ENCODE data around the gene SORCS2. TPM values are rescaled to one million over a fixed set of nuclear protein-coding genes. Genes with fewer than 3 reads are reported as not detected.

The SORCS2 gene
- total RNA-seq, 2 experiments from 2014 or later = 0.03 TPM; not detected in 1

DNA sequence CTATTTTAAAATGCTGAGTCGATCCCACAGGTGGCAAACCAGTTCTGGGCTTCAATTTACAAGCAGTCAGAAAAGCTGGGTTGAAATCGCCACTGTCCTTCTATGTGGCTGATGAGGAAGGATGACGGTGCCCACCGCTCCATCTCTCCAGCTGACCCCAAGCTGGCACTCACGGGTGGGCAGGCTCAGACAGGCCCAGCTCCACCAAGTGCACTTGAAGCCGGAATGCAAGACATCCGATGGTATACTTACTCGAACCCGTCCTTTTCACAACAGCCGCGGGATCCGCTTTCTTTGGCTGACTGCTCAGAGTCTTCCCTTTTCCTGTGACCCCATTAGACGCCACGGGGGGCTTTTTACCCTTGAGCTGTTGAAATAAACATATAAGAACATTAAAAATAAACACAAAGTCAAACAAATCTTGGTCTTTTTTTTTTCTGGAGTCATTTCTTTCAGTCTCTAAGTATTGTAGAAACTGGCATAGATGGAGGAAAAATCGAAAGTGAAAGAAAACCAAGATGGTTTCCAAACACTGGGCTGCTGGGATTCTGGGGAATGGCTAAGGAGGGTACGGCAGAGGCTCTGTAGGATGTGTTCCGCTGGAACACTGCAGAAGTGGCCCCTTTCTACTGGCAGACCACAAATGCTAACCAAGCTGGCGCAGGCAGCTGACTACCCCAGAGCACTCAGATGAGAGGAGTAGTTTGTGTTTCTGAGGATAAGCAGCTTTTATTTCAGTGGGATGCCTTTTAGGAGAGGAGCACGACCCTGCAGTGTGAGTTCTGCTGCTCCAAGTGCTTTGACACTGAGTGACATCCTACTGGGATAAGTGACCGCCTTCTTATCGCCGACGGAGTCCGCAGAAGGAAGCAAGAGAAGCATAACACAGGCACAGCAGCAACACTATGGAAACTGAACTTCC is 586.4 kb downstream of the SORCS2 start:
- H3K27ac ChIP-seq (ENCODE audit: low read depth, low read length, poor library complexity, severe bottlenecking) = no peak overlapping the region
- no peaks in the 10 kb centered on the region for H4K20me1 ChIP-seq (ENCODE audit: insufficient read depth, low read length)
- H3K9me3 ChIP-seq (ENCODE audit: low read length) = no peaks in the 10 kb centered on the region
- no peak for DNase-seq (ENCODE audit: low spot score)
- intact Hi-C loops (cut with micrococcal nuclease; ENCODE audit: unreplicated experiment) = no loop called here
- H3K4me3 ChIP-seq (ENCODE audit: low read depth, low read length, poor library complexity, severe bottlenecking) = no peak overlapping the region
- CTCF ChIA-PET (ENCODE audit: unreplicated experiment) = no interaction called here
- H3K36me3 ChIP-seq (ENCODE audit: insufficient read depth, low read length) = no peaks in the 10 kb centered on the region
- H2AFZ ChIP-seq (ENCODE audit: low read length) = no peak overlapping the region
- H3K9me2 ChIP-seq (ENCODE audit: insufficient read depth, low read length) = no peaks in the 10 kb centered on the region
- H3K4me2 ChIP-seq (ENCODE audit: low read length) = no peak overlapping the region
- H3K79me2 ChIP-seq (ENCODE audit: insufficient read depth, low read depth, low read length) = no peaks in the 10 kb centered on the region
- H3K4me1 ChIP-seq (ENCODE audit: insufficient read depth, low read length, poor library complexity, severe bottlenecking) = no peaks in the 10 kb centered on the region
- POLR2A ChIA-PET = interaction anchor here (0.5 to 1.4 kb wide), 3 partner anchors 13 to 271 kb away, joined by 3 to 4 read pairs (median 3); no protein-coding TSS in a partner anchor
- no TSS peak for BruUV-seq (replicated peaks)
- no peak for TF ChIP-seq EZH2phosphoT487 (IDR thresholded peaks at IDR 0.05; ENCODE audit: borderline replicate concordance, low read depth, low read length)
- TF ChIP-seq, protein P1, sequence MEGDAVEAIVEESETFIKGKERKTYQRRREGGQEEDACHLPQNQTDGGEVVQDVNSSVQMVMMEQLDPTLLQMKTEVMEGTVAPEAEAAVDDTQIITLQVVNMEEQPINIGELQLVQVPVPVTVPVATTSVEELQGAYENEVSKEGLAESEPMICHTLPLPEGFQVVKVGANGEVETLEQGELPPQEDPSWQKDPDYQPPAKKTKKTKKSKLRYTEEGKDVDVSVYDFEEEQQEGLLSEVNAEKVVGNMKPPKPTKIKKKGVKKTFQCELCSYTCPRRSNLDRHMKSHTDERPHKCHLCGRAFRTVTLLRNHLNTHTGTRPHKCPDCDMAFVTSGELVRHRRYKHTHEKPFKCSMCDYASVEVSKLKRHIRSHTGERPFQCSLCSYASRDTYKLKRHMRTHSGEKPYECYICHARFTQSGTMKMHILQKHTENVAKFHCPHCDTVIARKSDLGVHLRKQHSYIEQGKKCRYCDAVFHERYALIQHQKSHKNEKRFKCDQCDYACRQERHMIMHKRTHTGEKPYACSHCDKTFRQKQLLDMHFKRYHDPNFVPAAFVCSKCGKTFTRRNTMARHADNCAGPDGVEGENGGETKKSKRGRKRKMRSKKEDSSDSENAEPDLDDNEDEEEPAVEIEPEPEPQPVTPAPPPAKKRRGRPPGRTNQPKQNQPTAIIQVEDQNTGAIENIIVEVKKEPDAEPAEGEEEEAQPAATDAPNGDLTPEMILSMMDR (conservative IDR thresholded peaks at IDR 0.05; ENCODE audit: low read length) = no peak

DNA sequence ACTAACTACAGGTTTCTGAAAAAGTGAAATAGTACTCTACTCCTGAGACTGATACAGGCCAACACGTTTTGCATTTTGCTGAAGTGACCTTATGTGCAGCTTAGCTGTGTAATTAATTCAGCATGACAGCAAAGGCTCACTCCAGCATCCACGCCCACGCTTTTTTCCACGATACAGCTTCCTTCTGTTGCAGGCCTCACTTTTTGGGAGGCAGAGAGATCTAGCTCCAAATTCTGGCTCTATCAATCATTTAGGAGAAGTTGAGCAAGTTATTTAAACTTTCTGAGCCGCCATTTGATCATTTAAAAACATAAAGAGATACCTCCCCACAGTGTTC is 587.1 kb downstream of the SORCS2 start:
- intact Hi-C loops (cut with micrococcal nuclease; ENCODE audit: unreplicated experiment) = no loop called here

More for the DNA sequence above, 587.1 kb downstream of the SORCS2 start:
- BruUV-seq (replicated peaks) = no TSS peak
- Histone ChIP-seq H3K4me3 (ENCODE audit: low read depth, low read length, poor library complexity, severe bottlenecking) (no peak overlapping the region), H2AFZ (ENCODE audit: low read length) (no peak overlapping the region), H3K79me2 (ENCODE audit: insufficient read depth, low read depth, low read length) (no peaks in the 10 kb centered on the region), H3K27ac (ENCODE audit: low read depth, low read length, poor library complexity, severe bottlenecking) (no peak overlapping the region), H3K9me2 (ENCODE audit: insufficient read depth, low read length) (no peaks in the 10 kb centered on the region), H4K20me1 (ENCODE audit: insufficient read depth, low read length) (no peaks in the 10 kb centered on the region), H3K36me3 (ENCODE audit: insufficient read depth, low read length) (no peaks in the 10 kb centered on the region), H3K9me3 (ENCODE audit: low read length) (no peaks in the 10 kb centered on the region), H3K4me1 (ENCODE audit: insufficient read depth, low read length, poor library complexity, severe bottlenecking) (no peaks in the 10 kb centered on the region), H3K4me2 (ENCODE audit: low read length) (no peak overlapping the region)
- ChIA-PET CTCF (ENCODE audit: unreplicated experiment) (no interaction called here), POLR2A (interaction anchor here (0.5 to 1.4 kb wide), 3 partner anchors 21 to 271 kb away, joined by 3 to 4 read pairs (median 3); no protein-coding TSS in a partner anchor)
- DNase-seq (ENCODE audit: low spot score) = no peak
- TF ChIP-seq, protein P1 (conservative IDR thresholded peaks at IDR 0.05; ENCODE audit: low read length) = no peak
- no peak for TF ChIP-seq EZH2phosphoT487 (IDR thresholded peaks at IDR 0.05; ENCODE audit: borderline replicate concordance, low read depth, low read length)

Measured in OCI-LY7 (cell line).